Measurements from ENCODE around the gene MTMR2. TPM values are rescaled to one million over a fixed set of nuclear protein-coding genes. Genes with fewer than 3 reads are reported as not detected.
A peak's percentile ranks its signal among the peaks of the same experiment; 100 is the strongest.

Gene MTMR2
- total and polyA plus RNA-seq, 9 of the 15 experiments (the other 6 are each of a cell fraction or from before 2014, with no cell fraction given), result 12.6 to 35.8 (median 25.2) TPM

- TF ChIP-seq ZNF609 (CRISPR knock-in tag; IDR thresholded peaks at IDR 0.05; ENCODE audit: borderline replicate concordance) (no peak), PCBP2 (IDR thresholded peaks at IDR 0.05; ENCODE audit: low read depth, low read length, poor library complexity, severe bottlenecking) (no peak), RERE (CRISPR knock-in tag; IDR thresholded peaks at IDR 0.05; ENCODE audit: borderline replicate concordance) (no peak; the same call in 1 of the 2 replicates), RREB1 (CRISPR knock-in tag; IDR thresholded peaks at IDR 0.05) (no peak), SAFB (IDR thresholded peaks at IDR 0.05; ENCODE audit: borderline replicate concordance, low read depth, low read length) (no peak), LEF1 (IDR thresholded peaks at IDR 0.05) (no peak), ZNF408 (CRISPR knock-in tag; IDR thresholded peaks at IDR 0.05; ENCODE audit: low read depth) (no peak), MAFK (IDR thresholded peaks at IDR 0.05; ENCODE audit: low read length) (no peak), ETV5 (CRISPR knock-in tag; IDR thresholded peaks at IDR 0.05; ENCODE audit: low read depth) (peak; percentile 47; the same call in 1 of the 2 replicates), BMI1 (IDR thresholded peaks at IDR 0.05; ENCODE audit: low read length) (no peak), ZNF507 (tag; conservative IDR thresholded peaks at IDR 0.05) (no peak)
These were observed 134.3 kb downstream of the MTMR2 start, which contains the start of gene FAM76B (continued) for GRCh38 chr11:95789506-95790122.
